ENCODE data around the gene C1orf105.

Gene C1orf105

DNA sequence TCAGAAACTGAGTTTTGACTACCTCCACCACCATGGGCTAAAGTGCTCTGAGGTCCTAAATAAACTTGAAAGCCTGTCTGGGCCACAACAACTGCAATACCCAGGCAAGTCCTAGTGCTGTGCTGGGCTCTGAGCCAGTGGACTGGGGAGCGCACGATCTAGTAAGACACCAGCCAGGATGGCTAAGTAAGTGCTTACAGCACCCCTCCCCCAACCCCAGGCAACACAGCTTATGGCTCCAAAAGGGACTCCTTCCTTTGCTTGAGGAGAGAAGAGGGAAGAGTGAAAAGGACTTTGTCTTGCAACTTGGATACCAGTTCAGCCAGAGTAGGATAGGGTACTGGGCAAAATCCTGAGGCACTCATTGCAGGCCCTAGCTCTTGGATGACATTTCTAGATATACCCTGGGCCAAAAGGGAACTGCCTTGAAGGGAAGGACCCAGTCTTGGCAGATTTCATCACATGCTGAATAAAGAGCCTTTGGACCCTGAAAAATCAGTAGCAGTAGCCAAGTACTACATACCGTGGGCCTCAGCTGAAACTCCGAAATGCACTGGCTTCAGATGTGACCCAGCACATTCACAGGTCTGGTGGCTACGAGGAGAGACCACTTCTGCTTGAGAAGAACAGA is 1.6 kb downstream of the C1orf105 start:
- H2BK120ac ChIP-seq (ENCODE audit: insufficient read depth, low read length, poor library complexity) = peak overlapping the region; percentile 3
- peak overlapping the region; percentile 2 for H3K4ac ChIP-seq (ENCODE audit: low read depth, low read length)
- no peak overlapping the region for H3K4me2 ChIP-seq (ENCODE audit: low read length)
- no peaks in the 10 kb centered on the region for H3K9me3 ChIP-seq (ENCODE audit: insufficient read depth, low read depth, low read length)
- no peak overlapping the region for H3K14ac ChIP-seq (ENCODE audit: low read length)
- H2BK12ac ChIP-seq (ENCODE audit: low read length) = no peak overlapping the region
- H2AK5ac ChIP-seq (ENCODE audit: low read length) = no peak overlapping the region
- no peak overlapping the region for H3K23ac ChIP-seq (ENCODE audit: low read length)
- no peak overlapping the region for H4K12ac ChIP-seq (ENCODE audit: low read depth, low read length)
- H3K4me1 ChIP-seq (ENCODE audit: control insufficient read depth in 1 of 2, insufficient read depth in 2 of 2, low read length in 2 of 2) = no peaks in the 10 kb centered on the region
- no peak overlapping the region for H4K8ac ChIP-seq (ENCODE audit: low read depth, low read length)
- no peaks in the 10 kb centered on the region for H3K79me2 ChIP-seq (ENCODE audit: control insufficient read depth, insufficient read depth, low read length, poor library complexity)
- H3K27ac ChIP-seq (ENCODE audit: low read depth, low read length) = no peak overlapping the region
- H2BK5ac ChIP-seq (ENCODE audit: low read depth, low read length, poor library complexity) = no peak overlapping the region
- H3K79me1 ChIP-seq (ENCODE audit: low read length) = peaks cover 4% of the 10 kb centered on the region
- no peak overlapping the region for H3K9ac ChIP-seq (ENCODE audit: low read length)
- DNase-seq = no peak
- H3K4me3 ChIP-seq (ENCODE audit: low read depth, low read length) = no peak overlapping the region
- H3K36me3 ChIP-seq (ENCODE audit: control insufficient read depth in 1 of 2, insufficient read depth in 2 of 2, low read length in 2 of 2) = no peaks in the 10 kb centered on the region
- H2AFZ ChIP-seq (ENCODE audit: insufficient read depth, low read length, poor library complexity) = no peak overlapping the region
- H4K91ac ChIP-seq (ENCODE audit: low read depth, low read length) = peak overlapping the region; percentile 72
- WGBS (ENCODE audit: extremely low coverage, insufficient coverage, insufficient read length) = no CpG with 5 or more reads among the region's 5 CpGs
- H3K18ac ChIP-seq (ENCODE audit: low read length) = peak overlapping the region; percentile 15
- H3K27me3 ChIP-seq (ENCODE audit: insufficient read depth, low read length) = no peaks in the 10 kb centered on the region

GRCh38 chr1:172423336-172423735 is 2.9 kb downstream of the C1orf105 start:
- H3K4ac ChIP-seq (ENCODE audit: low read depth, low read length) = no peak overlapping the region
- WGBS (ENCODE audit: extremely low coverage, insufficient coverage, insufficient read length) = no CpG with 5 or more reads among the region's 2 CpGs

DNA sequence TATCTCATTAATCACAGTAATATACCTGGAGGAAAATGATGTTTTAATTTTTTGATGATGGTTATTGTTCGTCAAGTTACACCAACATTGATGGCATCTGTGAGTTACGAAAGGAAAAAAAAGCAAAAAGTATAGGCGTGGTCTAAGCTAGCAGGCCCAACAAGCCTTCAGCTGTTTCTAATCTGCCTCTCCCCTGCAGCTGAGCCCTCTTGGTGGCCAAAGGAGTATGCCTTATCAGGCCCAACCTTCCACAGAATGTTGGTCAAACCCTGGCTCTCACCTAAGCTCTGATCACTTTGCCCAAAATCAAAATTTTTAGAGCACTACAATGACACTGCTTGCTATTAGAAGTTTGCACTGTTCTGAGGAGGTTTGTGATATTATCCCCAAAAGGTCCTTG is 4.9 kb downstream of the C1orf105 start:
- Histone ChIP-seq H3K79me1 (ENCODE audit: low read length) (peaks cover 4% of the 10 kb centered on the region), H4K12ac (ENCODE audit: low read depth, low read length) (no peak overlapping the region), H2AFZ (ENCODE audit: insufficient read depth, low read length, poor library complexity) (no peak overlapping the region), H3K4ac (ENCODE audit: low read depth, low read length) (no peak overlapping the region), H3K27me3 (ENCODE audit: insufficient read depth, low read length) (no peaks in the 10 kb centered on the region), H2BK12ac (ENCODE audit: low read length) (no peak overlapping the region), H2AK5ac (ENCODE audit: low read length) (no peak overlapping the region), H3K4me1 (ENCODE audit: control insufficient read depth in 1 of 2, insufficient read depth in 2 of 2, low read length in 2 of 2) (no peaks in the 10 kb centered on the region), H3K23ac (ENCODE audit: low read length) (no peak overlapping the region), H3K36me3 (ENCODE audit: control insufficient read depth in 1 of 2, insufficient read depth in 2 of 2, low read length in 2 of 2) (no peaks in the 10 kb centered on the region), H3K27ac (ENCODE audit: low read depth, low read length) (no peak overlapping the region), H3K9me3 (ENCODE audit: insufficient read depth, low read depth, low read length) (no peaks in the 10 kb centered on the region), H3K79me2 (ENCODE audit: control insufficient read depth, insufficient read depth, low read length, poor library complexity) (no peaks in the 10 kb centered on the region), H2BK120ac (ENCODE audit: insufficient read depth, low read length, poor library complexity) (no peak overlapping the region), H3K9ac (ENCODE audit: low read length) (no peak overlapping the region), H3K4me3 (ENCODE audit: low read depth, low read length) (no peak overlapping the region), H3K4me2 (ENCODE audit: low read length) (no peak overlapping the region), H2BK5ac (ENCODE audit: low read depth, low read length, poor library complexity) (no peak overlapping the region), H4K8ac (ENCODE audit: low read depth, low read length) (no peak overlapping the region), H3K18ac (ENCODE audit: low read length) (no peak overlapping the region), H4K91ac (ENCODE audit: low read depth, low read length) (no peak overlapping the region), H3K14ac (ENCODE audit: low read length) (no peak overlapping the region)
- DNase-seq = no peak
- no CpG with 5 or more reads among the region's 3 CpGs for WGBS (ENCODE audit: extremely low coverage, insufficient coverage, insufficient read length)

More at GRCh38 chr1:172423336-172423735, 2.9 kb downstream of the C1orf105 start:
- no peaks in the 10 kb centered on the region for H3K36me3 ChIP-seq (ENCODE audit: control insufficient read depth in 1 of 2, insufficient read depth in 2 of 2, low read length in 2 of 2)
- H3K4me3 ChIP-seq (ENCODE audit: low read depth, low read length) = no peak overlapping the region
- no peak overlapping the region for H3K4me2 ChIP-seq (ENCODE audit: low read length)
- no peak overlapping the region for H4K12ac ChIP-seq (ENCODE audit: low read depth, low read length)
- H2BK120ac ChIP-seq (ENCODE audit: insufficient read depth, low read length, poor library complexity) = peak overlapping the region; percentile 3
- no peaks in the 10 kb centered on the region for H3K27me3 ChIP-seq (ENCODE audit: insufficient read depth, low read length)
- no peak overlapping the region for H3K23ac ChIP-seq (ENCODE audit: low read length)
- H4K91ac ChIP-seq (ENCODE audit: low read depth, low read length) = peak overlapping the region; percentile 72
- H4K8ac ChIP-seq (ENCODE audit: low read depth, low read length) = no peak overlapping the region
- H3K18ac ChIP-seq (ENCODE audit: low read length) = peak overlapping the region; percentile 61
- no peak for DNase-seq
- no peak overlapping the region for H3K14ac ChIP-seq (ENCODE audit: low read length)
- H3K4me1 ChIP-seq (ENCODE audit: control insufficient read depth in 1 of 2, insufficient read depth in 2 of 2, low read length in 2 of 2) = no peaks in the 10 kb centered on the region
- H3K79me2 ChIP-seq (ENCODE audit: control insufficient read depth, insufficient read depth, low read length, poor library complexity) = no peaks in the 10 kb centered on the region
- H2BK5ac ChIP-seq (ENCODE audit: low read depth, low read length, poor library complexity) = peak overlapping the region; percentile 37
- no peak overlapping the region for H2AK5ac ChIP-seq (ENCODE audit: low read length)
- no peak overlapping the region for H2BK12ac ChIP-seq (ENCODE audit: low read length)
- peaks cover 4% of the 10 kb centered on the region for H3K79me1 ChIP-seq (ENCODE audit: low read length)
- H2AFZ ChIP-seq (ENCODE audit: insufficient read depth, low read length, poor library complexity) = no peak overlapping the region
- H3K27ac ChIP-seq (ENCODE audit: low read depth, low read length) = no peak overlapping the region
- no peak overlapping the region for H3K9ac ChIP-seq (ENCODE audit: low read length)
- H3K9me3 ChIP-seq (ENCODE audit: insufficient read depth, low read depth, low read length) = no peaks in the 10 kb centered on the region

DNA sequence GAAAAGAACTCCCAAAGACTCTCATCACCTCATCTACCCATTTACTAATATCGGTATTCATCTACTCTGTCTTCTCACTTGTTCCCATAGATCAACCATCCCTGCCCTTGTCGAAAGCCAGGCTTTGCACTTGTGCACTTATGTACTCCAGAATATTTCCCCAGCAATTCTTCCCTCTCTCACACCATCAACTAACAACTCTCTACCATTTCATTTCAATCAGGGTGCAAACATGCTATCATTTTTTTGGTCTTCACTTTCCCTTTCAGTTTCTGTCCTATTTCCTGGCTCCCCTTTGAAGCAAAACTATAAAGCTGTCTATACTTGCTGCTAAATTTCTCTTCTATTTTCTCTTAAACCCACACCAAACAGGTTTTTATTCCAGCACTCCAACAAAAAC is 6.7 kb downstream of the C1orf105 start:
- Histone ChIP-seq H3K18ac (ENCODE audit: low read length) (no peak overlapping the region), H2AK5ac (ENCODE audit: low read length) (no peak overlapping the region), H2BK5ac (ENCODE audit: low read depth, low read length, poor library complexity) (no peak overlapping the region), H2AFZ (ENCODE audit: insufficient read depth, low read length, poor library complexity) (no peak overlapping the region), H3K27me3 (ENCODE audit: insufficient read depth, low read length) (no peaks in the 10 kb centered on the region), H3K79me2 (ENCODE audit: control insufficient read depth, insufficient read depth, low read length, poor library complexity) (no peaks in the 10 kb centered on the region), H2BK120ac (ENCODE audit: insufficient read depth, low read length, poor library complexity) (no peak overlapping the region), H4K8ac (ENCODE audit: low read depth, low read length) (no peak overlapping the region), H2BK12ac (ENCODE audit: low read length) (no peak overlapping the region), H3K9ac (ENCODE audit: low read length) (no peak overlapping the region), H3K9me3 (ENCODE audit: insufficient read depth, low read depth, low read length) (peaks cover 2% of the 10 kb centered on the region), H3K14ac (ENCODE audit: low read length) (no peak overlapping the region), H3K79me1 (ENCODE audit: low read length) (peaks cover 8% of the 10 kb centered on the region), H3K4ac (ENCODE audit: low read depth, low read length) (no peak overlapping the region), H4K12ac (ENCODE audit: low read depth, low read length) (no peak overlapping the region), H4K91ac (ENCODE audit: low read depth, low read length) (no peak overlapping the region), H3K4me1 (ENCODE audit: control insufficient read depth in 1 of 2, insufficient read depth in 2 of 2, low read length in 2 of 2) (peaks cover 5 to 9% of the 10 kb centered on the region in 2 experiments), H3K4me2 (ENCODE audit: low read length) (no peak overlapping the region), H3K36me3 (ENCODE audit: control insufficient read depth in 1 of 2, insufficient read depth in 2 of 2, low read length in 2 of 2) (no peaks in the 10 kb centered on the region), H3K4me3 (ENCODE audit: low read depth, low read length) (no peak overlapping the region), H3K27ac (ENCODE audit: low read depth, low read length) (no peak overlapping the region), H3K23ac (ENCODE audit: low read length) (no peak overlapping the region)
- no CpG with 5 or more reads among the region's 2 CpGs for WGBS (ENCODE audit: extremely low coverage, insufficient coverage, insufficient read length)
- DNase-seq = no peak

Data from trophoblast cell (in vitro differentiated cells and primary cell).